GM21360 (cell line): ENCODE data around the gene ZNF511.

Experiments used
- ATAC-seq: cut with Tn5 transposase; IDR thresholded peaks from one replicate; pipeline ENCODE4 v1.9.1; 2021; ENCODE audit warnings: mild to moderate bottlenecking, moderate library complexity; ENCODE audit not compliant: unreplicated experiment

ZNF511 gene

DNA sequence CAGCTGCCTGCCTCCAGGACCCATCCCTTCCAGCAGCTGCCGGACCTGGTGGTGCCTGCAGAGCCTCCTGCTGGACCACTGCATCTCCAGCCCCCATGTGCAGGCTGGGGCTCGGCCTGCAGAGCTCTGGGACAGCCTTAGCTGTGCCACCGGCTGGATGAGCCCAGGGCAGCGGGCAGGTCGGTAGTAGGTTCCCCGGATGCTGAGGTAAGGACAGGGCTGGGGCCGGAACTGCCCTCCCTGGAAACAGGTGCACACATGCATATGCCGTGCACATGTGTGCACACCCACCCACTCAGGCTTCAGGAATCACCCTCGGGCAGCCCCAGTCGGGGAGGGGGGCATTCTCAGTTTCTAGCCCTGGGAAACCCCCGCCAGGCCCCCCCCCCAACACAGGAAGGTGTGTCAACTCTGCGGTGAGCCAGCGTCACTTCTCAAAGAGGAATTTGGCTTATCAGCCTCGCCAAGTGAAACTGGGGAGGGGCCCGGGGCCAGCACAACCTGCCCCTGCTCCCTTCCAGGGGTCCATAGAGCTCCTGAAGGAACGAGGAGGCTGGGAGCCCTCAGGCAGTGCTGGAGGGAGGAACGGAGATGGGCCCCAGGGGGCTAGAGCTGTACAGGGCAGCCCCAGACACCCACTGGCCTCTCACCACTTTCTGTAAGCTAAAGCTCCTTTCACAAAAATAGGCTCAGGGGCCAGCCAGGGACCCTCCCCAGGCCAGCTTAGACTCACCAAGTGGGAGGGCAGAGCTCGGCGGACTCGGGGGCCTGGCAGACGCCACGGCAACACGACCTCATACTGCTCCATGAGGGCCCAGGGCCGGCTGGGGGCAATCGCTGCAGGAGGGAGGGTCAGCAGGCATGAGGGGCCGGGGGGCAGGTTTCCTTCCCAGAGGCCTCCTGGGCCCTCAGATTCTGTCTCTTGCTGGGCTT, 33.7 kb upstream of the ZNF511 start:
- peak; percentile 47 for ATAC-seq

DNA sequence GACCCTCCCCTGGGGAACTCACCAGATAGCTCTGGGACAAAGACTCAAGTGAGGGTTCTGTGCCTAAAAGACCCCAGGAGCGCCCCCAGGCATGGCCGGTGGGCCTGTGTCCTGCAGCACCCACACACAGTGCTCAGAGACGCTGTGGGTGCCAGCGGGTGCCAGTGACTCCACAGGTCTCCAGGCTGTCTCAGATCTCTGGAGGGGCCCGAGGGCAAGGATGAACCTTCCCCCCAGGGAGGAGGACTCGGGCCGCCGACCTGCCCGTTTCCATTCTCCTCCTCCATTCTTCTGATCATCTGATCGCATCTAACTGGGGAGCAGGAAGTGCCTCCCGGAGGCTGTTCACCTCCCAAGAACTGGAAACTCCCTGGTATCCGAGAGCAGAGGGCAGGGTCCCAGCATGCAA, 33.0 kb upstream of the ZNF511 start:
- ATAC-seq: peak; percentile 40

DNA sequence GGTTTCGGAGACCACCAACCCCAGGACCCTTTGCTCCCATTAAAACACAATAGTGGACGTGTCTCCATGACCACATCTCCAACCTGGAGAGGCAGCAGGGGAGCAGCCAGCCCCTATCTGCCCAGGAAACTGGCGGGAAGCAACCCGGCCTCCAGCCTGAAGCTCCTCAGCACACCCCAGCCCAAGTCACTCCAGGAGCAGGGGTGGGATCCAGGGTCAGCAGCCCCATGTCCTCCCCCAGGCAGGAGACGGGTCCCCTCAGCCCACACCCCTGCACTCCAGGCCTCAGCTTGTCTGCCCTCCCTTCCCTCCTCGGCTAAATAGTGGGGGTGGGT, 32.6 kb upstream of the ZNF511 start:
- no peak for ATAC-seq

DNA sequence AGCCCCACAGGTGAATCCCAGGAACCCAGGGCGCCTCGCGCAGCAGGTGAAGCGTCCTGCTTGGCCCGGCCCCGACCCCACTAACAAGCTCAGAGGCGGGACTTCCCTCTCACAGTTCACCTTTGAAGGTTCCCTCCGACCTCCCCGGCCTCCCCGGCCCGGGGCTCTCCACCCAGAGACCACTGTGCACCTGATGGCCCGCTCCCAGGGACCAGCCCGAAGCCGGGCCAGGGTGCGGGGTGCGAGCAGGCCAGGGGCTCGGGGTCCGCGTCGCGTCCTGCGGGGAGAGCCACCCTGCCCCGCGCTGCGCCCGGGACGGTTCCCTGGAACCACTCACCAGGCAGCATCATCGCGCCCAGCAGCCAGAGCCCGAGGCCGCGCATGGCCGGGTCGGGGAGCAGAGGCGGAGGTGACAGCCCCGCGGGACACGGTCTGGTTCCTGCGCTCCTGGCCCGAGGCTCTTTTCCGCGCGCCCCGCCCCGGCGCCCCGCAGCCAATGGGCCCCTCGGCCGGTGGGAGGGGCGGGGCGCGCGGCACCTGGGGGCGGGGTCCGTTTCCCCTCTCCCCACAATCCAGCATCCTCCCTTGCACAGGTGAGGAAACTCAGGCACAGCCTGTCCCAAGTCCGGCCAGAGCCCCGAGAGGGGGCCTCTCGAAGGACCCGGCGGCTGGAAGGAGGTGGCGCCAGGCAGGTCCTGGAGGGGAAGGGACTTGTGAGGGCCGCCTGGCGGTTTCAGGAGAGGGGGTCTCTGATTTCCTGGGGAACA, 32.1 kb upstream of the ZNF511 start, which contains the start of gene ADAM8:
TSS of gene ADAM8 (minus strand) at position 434 of the 767 bp plus-strand sequence. CDS start at position 383, 51 bp downstream.
- ATAC-seq: peak; percentile 43

DNA sequence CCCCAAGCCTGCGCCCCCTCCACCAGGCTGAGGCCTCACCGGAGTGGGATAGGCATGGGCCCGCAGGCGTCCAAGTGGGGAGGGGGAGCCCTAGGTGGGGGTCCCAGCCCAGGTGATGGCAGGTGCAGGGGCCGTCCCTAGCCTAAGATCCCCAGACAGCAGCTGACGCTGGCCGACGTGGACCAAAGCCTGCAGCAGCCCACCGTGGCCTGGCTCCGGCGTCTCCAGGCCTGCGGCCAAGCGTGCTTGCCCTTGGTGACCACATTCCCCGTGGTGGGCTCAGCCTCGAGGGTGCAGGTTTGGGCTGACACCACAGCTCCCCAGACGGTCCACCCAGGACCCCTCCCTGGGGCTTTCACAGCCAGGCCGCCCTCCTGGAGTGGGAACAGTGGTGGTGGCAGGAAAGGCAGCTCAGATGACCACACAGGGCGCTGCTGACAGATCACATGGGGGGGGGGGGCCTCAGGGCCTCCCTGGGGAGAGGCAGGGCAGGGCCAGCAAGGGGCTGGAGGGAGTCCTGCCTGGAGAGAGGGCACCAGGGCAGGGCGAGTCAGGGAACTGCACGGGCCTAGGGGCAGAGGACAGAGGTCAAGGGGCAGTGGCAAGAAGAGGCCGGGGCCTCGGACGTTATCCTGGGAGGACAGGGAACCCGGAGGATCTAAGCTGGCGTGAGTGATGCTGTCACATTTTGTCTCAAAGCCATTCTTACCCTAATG, 31.3 kb upstream of the ZNF511 start:
- no peak for ATAC-seq

DNA sequence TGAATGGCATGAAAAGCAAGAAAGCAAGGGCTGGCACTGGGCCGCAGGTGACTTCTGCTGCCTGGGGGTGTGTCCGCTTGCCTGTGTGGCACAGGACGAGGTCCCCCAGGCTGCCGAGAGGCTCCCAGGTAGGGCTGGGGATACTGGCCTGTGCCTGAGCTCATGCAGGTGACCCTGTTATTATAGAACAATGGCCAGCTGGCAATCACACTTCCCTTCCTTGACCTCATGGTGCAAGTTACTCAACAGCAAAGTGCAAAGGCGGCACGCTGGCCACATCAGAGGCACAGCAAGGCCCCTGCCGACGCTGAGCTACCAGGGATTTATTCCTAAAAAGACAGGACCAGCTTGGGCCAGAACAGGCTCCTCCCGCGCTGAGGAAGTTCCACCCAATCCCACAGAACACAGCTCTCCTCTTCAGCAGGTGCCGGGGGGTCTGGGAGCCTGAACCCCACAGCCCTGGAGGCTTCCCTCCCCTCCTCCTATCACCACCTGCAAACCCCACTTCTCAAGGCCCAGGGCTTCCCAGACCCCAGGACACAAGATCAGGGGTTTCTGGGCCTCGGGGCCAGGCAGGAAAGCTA, 30.6 kb upstream of the ZNF511 start:
- ATAC-seq: no peak

DNA sequence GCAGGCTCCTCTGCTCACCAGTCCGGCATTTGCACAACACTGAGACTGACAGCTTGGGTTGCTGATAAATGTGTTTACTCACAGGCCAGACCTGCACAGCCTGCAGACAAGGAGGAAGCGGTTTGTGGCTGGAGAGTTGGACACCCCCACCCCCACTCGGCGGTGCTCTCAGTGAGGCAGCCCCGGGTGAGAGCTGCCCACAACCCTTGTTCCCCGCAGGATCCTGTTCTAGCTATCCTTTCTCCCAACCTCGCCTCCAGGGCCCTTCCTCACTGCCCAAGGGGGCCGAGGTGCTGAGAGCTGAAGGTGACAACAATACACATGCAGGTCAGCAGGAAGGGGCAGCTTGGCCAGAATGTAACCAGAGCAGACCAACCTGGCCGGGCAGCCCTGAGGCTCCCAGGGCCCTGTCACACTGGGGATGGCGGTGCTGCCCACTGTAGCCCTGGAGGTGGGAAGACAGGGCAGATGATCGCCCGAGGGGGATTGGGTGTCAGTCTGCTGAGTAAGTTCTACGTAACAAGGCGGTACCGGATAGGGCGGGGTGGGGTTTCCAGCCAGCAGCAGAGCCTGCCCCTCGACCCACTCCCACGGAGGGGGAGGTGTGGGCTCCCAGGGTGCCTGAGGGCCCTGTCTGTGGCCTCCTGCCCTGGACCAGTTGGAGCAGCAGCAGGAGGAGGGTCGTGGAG, 30.0 kb upstream of the ZNF511 start:
- ATAC-seq: no peak

DNA sequence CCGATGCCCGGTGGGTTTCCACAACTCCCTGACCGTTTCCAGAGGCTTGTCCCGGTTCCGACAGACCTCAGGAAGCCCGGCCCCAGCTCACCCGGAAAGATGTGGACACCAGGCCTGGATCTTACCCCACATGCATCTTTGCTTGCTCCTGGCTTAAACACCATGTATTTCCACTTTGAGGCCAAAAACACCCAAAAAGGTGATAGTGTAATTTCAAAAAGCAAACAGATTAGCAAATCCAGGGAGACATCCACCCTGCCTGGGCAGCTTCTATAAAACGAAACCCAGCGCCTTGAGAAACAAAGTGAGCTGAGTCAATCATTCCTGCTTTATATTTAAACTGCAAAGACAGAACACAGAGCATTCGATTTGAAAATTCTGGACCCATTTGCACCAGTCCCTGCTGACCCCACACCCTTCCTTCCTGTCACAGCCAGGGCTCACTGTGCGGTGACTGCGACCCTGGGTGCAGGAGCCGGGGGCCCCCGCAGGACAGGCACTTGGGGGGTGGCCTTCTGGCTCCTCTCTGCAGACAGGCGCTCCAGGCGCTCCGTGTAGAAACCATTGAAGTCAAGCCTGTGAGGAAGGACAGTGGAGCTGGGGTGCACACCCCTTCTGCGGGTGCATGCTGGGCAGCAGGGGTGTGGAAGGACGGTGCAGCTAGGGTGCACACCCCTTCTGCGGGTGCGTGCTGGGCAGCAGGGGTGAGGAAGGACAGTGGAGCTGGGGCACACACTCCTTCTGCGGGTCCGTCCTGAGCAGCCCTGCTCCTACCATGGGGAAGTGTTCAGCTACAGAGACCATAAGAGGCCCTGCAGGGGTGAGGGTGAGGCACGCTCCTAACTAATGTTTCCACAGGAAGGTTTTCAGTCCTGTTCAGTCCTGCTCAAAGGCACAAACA, 29.1 kb upstream of the ZNF511 start:
- ATAC-seq: no peak

DNA sequence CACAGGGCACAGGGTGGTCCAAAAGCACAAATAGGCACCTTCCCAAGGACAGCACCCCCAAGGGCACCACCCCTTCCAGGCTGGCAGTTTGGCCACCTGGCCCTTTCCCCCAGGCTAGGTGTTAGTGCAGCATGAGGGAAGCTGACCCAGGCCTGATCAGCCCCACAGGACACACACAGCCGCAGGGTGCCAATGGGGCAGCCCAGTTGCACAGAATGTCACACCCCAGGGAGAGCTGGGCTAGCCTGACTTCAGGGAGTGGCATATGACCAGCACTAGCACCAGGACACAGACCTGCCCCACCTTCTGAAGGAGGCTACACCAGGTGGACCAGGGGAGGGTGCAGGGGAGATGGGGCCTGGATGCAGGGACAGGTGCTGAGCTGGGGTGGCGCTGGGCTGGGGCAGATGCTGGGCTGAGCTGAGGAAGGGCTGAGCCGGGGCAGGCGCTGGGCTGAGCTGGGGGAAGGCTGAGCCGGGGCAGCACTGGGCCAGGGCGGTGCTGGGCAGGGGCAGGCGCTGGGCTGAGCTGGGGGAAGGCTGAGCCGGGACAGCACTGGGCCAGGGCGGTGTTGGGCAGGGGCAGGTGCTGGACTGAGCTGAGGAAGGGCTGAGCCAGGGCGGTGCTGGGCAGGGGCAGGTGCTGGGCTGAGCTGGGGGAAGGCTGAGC, 28.2 kb upstream of the ZNF511 start:
- ATAC-seq: no peak

DNA sequence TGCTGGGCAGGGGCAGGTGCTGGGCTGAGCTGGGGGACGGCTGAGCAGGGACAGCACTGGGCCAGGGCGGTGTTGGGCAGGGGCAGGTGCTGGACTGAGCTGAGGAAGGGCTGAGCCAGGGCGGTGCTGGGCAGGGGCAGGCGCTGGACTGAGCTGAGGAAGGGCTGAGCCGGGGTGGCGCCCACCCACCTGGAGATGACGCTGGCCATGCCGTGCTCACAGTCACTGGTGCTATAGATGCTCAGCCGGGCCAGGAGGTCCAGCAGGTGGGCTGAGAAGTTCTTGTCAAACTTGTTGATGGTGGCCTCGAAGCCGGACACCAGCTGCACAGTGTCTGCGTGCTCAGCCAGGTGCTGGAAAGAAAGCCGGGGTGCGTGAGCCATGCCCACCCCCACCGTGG, 27.6 kb upstream of the ZNF511 start:
- ATAC-seq: no peak

DNA sequence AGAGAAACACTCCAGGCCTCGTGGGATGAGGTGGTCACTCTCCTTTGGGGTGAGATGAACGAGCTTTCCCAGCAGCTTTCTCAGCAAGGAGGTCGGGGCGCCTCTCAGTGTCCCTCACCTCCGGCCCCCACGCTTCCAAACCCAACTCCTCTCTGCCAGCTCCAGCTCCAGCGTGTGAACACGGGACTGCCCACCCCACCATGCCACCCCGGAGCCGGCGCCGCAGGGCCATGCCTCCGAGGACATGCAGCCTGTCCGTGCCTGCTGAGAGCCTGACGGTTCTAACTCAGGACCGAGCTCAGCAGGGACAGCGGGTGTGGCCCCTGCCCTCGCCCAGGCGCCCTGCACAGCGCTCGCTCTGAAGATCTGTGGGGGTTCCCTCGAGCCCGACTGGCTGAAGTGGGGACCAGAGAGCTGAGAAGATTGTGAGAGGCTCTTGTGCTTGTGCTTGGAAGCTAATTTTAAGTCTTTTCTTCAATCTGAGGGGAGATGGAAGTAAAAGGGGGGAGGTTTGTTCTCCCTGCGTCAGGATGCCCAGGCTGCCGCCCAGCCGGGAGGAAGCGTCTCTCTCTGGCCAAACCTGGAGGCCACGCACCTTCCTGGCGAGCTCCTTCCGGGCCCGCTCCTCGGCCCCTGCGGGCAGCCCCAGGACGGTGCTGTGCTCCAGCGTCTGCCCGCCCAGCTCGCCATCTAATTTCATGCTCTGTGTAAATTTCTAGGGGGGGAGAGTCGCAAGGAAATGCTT, 26.9 kb upstream of the ZNF511 start:
- ATAC-seq: no peak

DNA sequence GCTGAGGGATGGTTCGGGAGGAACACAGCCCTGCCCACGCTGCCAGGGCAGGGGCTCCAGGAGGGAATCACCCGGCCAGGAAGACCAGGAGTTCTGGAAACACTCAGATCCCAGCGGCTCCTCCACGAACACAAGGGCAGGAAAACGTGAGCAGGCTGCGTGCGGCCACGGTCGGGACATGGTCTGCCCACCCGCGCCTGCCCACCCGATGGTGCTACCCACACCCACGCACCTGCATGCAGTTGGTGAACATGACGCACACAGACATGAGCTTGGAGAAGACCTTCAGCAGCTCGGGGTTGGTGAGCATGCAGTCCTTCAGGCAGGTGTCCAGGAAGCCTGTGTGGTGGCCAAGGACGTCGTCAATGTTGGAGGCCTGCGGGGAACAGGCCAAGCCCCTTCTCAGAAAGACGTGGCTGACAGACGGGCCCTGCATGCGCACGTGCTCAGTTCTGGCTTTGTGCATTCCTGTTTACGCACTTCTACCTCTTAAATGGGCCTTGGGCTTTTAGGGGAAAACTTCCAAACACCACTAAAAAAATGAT, 25.8 kb upstream of the ZNF511 start:
- ATAC-seq: no peak

DNA sequence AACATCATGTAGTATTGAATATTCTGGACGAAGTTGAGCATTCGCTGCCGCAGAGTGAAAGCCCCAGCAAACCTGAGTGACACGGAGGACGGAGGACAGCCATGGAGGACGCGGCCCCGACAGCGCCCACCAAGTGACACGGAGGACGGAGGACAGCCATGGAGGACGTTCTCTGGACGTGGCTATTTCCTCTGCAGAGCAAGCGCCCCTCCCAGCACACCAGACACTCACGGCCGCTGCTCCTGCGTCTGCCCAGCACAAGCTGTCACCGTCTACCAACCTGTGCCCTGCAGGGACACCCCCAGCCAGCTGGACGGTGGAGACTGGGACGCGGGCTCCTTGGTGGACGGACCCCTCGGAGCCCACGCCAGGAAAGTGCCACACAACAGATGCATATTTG, 24.8 kb upstream of the ZNF511 start:
- ATAC-seq: no peak

DNA sequence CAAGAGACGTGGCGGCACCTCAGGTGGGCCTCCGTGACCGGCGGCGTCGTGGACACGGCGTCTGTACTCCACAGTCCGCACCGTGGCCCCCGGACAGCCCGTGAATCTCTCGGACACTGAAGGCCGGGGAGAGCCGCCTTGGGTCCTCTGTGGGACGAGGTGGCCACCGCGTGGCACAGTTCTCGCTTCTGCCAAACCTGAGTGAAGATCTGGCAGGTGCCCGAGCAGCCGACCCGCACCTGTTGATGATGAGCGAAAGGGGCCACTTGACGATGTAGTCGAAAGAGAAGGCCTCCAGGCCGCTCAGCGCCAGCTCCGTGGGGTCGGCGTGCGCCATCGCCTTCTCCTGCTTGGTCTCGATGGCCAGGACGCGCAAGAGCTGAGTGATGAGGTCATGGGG, 23.5 kb upstream of the ZNF511 start:
- ATAC-seq: no peak

DNA sequence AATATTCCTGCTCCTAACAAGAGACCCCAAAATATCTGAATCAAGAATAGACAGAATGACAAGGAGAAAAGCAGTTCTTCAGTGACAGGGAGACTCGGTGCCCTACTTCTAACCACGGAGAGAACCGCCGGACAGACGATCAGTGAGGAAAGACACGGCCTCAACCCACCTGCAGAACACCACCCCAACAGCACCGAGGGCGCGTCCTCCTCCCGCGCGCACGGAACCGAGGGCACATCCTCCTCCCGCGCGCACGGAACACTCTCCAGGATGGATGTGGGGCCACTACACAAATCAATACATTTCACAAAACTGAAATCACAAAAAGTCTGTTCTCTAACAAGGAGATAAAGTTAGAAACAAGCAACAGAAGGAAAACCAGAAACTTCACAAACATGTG, 22.3 kb upstream of the ZNF511 start:
- no peak for ATAC-seq

DNA sequence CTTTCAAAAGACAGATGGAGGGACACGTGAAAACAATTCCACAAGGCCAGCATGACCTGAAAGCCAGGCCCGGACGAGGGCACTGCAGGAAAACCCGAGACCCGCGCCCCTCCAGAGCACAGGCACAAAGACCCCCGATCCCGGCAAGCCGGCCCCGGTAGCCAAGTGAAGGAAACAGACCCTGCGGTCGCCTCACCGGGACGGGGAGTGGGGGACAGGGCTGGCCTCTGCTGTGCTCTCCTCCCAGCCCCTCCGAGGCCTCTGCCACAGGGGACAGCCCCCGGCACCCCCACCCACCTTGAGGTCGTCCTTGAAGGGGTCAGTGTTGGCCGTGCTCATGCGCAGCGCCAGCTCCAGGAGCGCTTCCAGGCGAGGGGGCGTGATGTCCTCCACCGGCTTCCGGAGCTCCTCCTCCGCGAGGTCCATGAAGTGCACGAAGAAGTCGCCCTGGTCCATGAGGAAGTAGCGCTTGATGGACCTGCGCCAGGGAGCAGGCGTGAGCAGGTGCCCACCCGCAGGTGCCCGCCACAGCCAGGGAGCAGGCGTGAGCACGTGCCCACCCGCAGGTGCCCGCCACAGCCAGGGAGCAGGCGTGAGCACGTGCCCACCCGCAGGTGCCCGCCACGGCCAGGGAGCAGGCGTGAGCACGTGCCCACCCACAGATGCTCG, 20.7 kb upstream of the ZNF511 start:
- no peak for ATAC-seq

DNA sequence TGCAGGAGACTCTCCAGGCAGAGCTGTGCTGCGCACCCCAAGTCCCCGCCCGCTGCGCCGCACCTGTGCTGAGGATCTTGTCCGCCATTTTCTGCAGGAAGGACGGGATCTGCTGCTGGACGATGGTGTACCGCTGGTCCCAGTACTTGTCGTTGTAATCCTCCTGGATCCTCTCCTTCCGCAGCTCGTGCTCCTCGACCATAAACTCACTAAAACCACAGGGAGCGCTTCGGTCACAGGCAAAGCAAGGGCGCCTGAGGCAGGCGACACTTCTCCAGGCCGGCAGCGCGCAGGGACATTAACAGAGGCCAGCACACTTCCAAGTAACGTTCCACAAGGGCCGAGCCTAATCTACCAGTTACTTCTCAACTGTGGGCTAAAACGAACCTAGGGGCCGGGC, 19.0 kb upstream of the ZNF511 start:
- no peak for ATAC-seq
